IMR-90 (cell line): Measurements from ENCODE around the gene PDLIM1. TPM values are rescaled to one million over a fixed set of nuclear protein-coding genes. Genes with fewer than 3 reads are reported as not detected.
A peak's percentile ranks its signal among the peaks of the same experiment; 100 is the strongest.

Source experiments
- ATAC-seq: fragments of 200-7000 bp; cut with Tn5 transposase; 2 replicates; pipeline ENCODE4 v1.9.1; 2020; ENCODE audit warnings: low read depth, mild to moderate bottlenecking, moderate library complexity
- BruUV-seq: library from RNA; stranded (reverse); fragments of 400-500 nt; replicated peaks from 2 replicates; lab custom pipeline; 2021; lab: Mats Ljungman, UMichigan
- CTCF ChIA-PET: fragments of 300-600 bp; formaldehyde crosslinking; extraction: SDS; loops from one replicate; lab custom pipeline; 2021; ENCODE audit warnings: antibody characterized with exemption; lab: Yijun Ruan, JAX
- POLR2A ChIA-PET: fragments of 300-600 bp; sonication (Branson Sonifier 250); formaldehyde crosslinking; loops from one replicate; lab custom pipeline; 2022; ENCODE audit warnings: antibody characterized with exemption; ENCODE audit not compliant: unreplicated experiment; lab: Charles Lee
- DNase-seq: peaks from one replicate; pipeline ENCODE4 v3.0.0; 2013
- H2AFZ ChIP-seq: replicated peaks from 2 replicates; pipeline ENCODE3; 2013; ENCODE audit warnings: low read length, mild to moderate bottlenecking; ENCODE audit not compliant: poor library complexity
- H2AK5ac ChIP-seq: 2 replicates; pipeline ENCODE4 v1.6.1; 2013; ENCODE audit warnings: low read depth, low read length, inconsistent platforms
- H2AK9ac ChIP-seq: replicated peaks from 2 replicates; pipeline ENCODE3; 2013; ENCODE audit warnings: mild to moderate bottlenecking, low read depth, low read length, moderate library complexity; ENCODE audit not compliant: poor library complexity
- H2BK120ac ChIP-seq: 2 replicates; pipeline ENCODE4 v1.6.1; 2013; ENCODE audit warnings: low read depth, low read length, inconsistent platforms
- H2BK15ac ChIP-seq: 3 replicates; pipeline ENCODE4 v1.6.1; 2013; ENCODE audit warnings: low read depth, low read length, inconsistent platforms
- H2BK20ac ChIP-seq: 2 replicates; pipeline ENCODE4 v1.6.1; 2013; ENCODE audit warnings: low read depth, mild to moderate bottlenecking, inconsistent platforms, low read length, moderate library complexity
- H2BK5ac ChIP-seq: 2 replicates; pipeline ENCODE4 v1.6.1; 2013; ENCODE audit warnings: mild to moderate bottlenecking, low read depth, low read length, inconsistent platforms; ENCODE audit not compliant: poor library complexity, severe bottlenecking
- H3K14ac ChIP-seq: replicated peaks from 2 replicates; pipeline ENCODE4 v1.6.1; 2013; ENCODE audit warnings: low read depth, low read length, inconsistent platforms
- H3K18ac ChIP-seq: 2 replicates; pipeline ENCODE4 v1.6.1; 2013; ENCODE audit warnings: low read depth, low read length, control low read depth
- H3K23ac ChIP-seq: 2 replicates; pipeline ENCODE4 v1.6.1; 2013; ENCODE audit warnings: low read depth, low read length, inconsistent platforms
- H3K27ac ChIP-seq: 2 replicates; pipeline ENCODE4 v1.5.1; 2013; ENCODE audit warnings: mild to moderate bottlenecking, control low read depth, low read length; ENCODE audit not compliant: insufficient read depth
- H3K27me3 ChIP-seq: 2 replicates; pipeline ENCODE4 v1.6.1; 2013; ENCODE audit warnings: low read length; ENCODE audit not compliant: control insufficient read depth, insufficient read depth
- H3K36me3 ChIP-seq: 2 replicates; pipeline ENCODE4 v1.6.1; 2013; ENCODE audit warnings: low read length, mixed read lengths; ENCODE audit not compliant: control insufficient read depth, insufficient read depth
- H3K4ac ChIP-seq: 2 replicates; pipeline ENCODE4 v1.6.1; 2013; ENCODE audit warnings: low read depth, low read length, inconsistent platforms
- H3K4me1 ChIP-seq: 2 replicates; pipeline ENCODE4 v1.6.1; 2013; ENCODE audit warnings: low read length, mixed read lengths; ENCODE audit not compliant: control insufficient read depth, insufficient read depth
- H3K4me2 ChIP-seq: 2 replicates; pipeline ENCODE4 v1.6.1; 2013; ENCODE audit warnings: low read depth, mild to moderate bottlenecking, control low read depth, low read length, moderate library complexity
- H3K4me3 ChIP-seq: 2 replicates; pipeline ENCODE4 v1.5.1; 2013; ENCODE audit warnings: low read depth, mild to moderate bottlenecking, control low read depth, low read length, moderate library complexity; ENCODE audit not compliant: insufficient read depth
- H3K56ac ChIP-seq: 2 replicates; pipeline ENCODE4 v1.6.1; 2013; ENCODE audit warnings: low read length, inconsistent platforms; ENCODE audit not compliant: insufficient read depth; ENCODE audit errors: extremely low read depth
- H3K79me1 ChIP-seq, 2 experiments: 2 replicates each; pipeline ENCODE4 v1.6.1; 2013; ENCODE audit warnings: low read length in 2 of 2, inconsistent platforms in 1 of 2, low read depth in 1 of 2
- H3K9ac ChIP-seq: 2 replicates; pipeline ENCODE4 v1.6.1; 2013; ENCODE audit warnings: low read depth, low read length, control low read depth
- H3K9me1 ChIP-seq: 2 replicates; pipeline ENCODE4 v1.6.1; 2013; ENCODE audit warnings: low read length, inconsistent platforms; ENCODE audit not compliant: insufficient read depth
- H3K9me3 ChIP-seq: 2 replicates; pipeline ENCODE4 v1.6.1; 2013; ENCODE audit warnings: low read length; ENCODE audit not compliant: control insufficient read depth, insufficient read depth
- H4K20me1 ChIP-seq: 2 replicates; pipeline ENCODE4 v1.6.1; 2013; ENCODE audit warnings: low read length, inconsistent platforms; ENCODE audit not compliant: insufficient read depth
- H4K5ac ChIP-seq: 2 replicates; pipeline ENCODE4 v1.6.1; 2013; ENCODE audit warnings: mild to moderate bottlenecking, low read depth, low read length, control low read depth
- H4K8ac ChIP-seq, 2 experiments: 2 replicates each; pipeline ENCODE4 v1.6.1; 2013; ENCODE audit warnings: low read depth in 2 of 2, low read length in 2 of 2, control low read depth in 1 of 2, inconsistent platforms in 1 of 2
- H4K91ac ChIP-seq: 2 replicates; pipeline ENCODE4 v1.6.1; 2013; ENCODE audit warnings: low read depth, low read length, inconsistent platforms; ENCODE audit not compliant: insufficient read depth
- BHLHE40 ChIP-seq: fragments of 150-350 bp; IDR thresholded peaks from 2 replicates; pipeline ENCODE4 v1.6.1; 2016; ENCODE audit warnings: mild to moderate bottlenecking, low read depth, low read length
- CEBPB ChIP-seq: IDR thresholded peaks from 2 replicates; pipeline ENCODE4 v1.6.1; 2012; ENCODE audit warnings: low read depth, low read length, improper control_type of control experiment
- CHD1 ChIP-seq: IDR thresholded peaks from 2 replicates; pipeline ENCODE4 v1.6.1; 2012; ENCODE audit warnings: low read depth, low read length, improper control_type of control experiment
- FOS ChIP-seq: fragments of 150-350 bp; IDR thresholded peaks from 2 replicates; pipeline ENCODE4 v1.6.1; 2016; ENCODE audit warnings: low read depth, low read length
- MAFK ChIP-seq: IDR thresholded peaks from 2 replicates; pipeline ENCODE4 v1.6.1; 2012; ENCODE audit warnings: low read depth, low read length, improper control_type of control experiment
- MAZ ChIP-seq: IDR thresholded peaks from 2 replicates; pipeline ENCODE4 v1.6.1; 2012; ENCODE audit warnings: low read depth, mild to moderate bottlenecking, low read length, improper control_type of control experiment, moderate library complexity, borderline replicate concordance
- MXI1 ChIP-seq: IDR thresholded peaks from 2 replicates; pipeline ENCODE4 v1.6.1; 2012; ENCODE audit warnings: low read depth, mild to moderate bottlenecking, low read length, moderate library complexity, borderline replicate concordance
- NFE2L2 ChIP-seq: fragments of 150-350 bp; IDR thresholded peaks from 2 replicates; pipeline ENCODE4 v1.6.1; 2016; ENCODE audit warnings: low read depth, mild to moderate bottlenecking, low read length
- POLR2A ChIP-seq: IDR thresholded peaks from 2 replicates; pipeline ENCODE4 v1.6.1; 2012; ENCODE audit warnings: mild to moderate bottlenecking, low read depth, low read length
- RCOR1 ChIP-seq: IDR thresholded peaks from 2 replicates; pipeline ENCODE4 v1.6.1; 2012; ENCODE audit warnings: mild to moderate bottlenecking, low read length, improper control_type of control experiment; ENCODE audit not compliant: insufficient replicate concordance
- RFX5 ChIP-seq: IDR thresholded peaks from 2 replicates; pipeline ENCODE4 v1.8.0; 2012; ENCODE audit warnings: low read depth, mild to moderate bottlenecking, low read length, moderate library complexity
- SMC3 ChIP-seq: fragments of 150-350 bp; IDR thresholded peaks from 2 replicates; pipeline ENCODE4 v1.6.1; 2016; ENCODE audit warnings: low read depth, mild to moderate bottlenecking, antibody characterized with exemption, low read length, moderate library complexity
- WGBS, 2 experiments: methylation state at CpG; one replicate each; pipeline versions ENCODE4 v1.1.5 to v1.1.7; 2013; ENCODE audit warnings: missing lambda C conversion rate in 2 of 2; ENCODE audit not compliant: insufficient read length in 1 of 2; ENCODE audit errors: extremely low coverage in 2 of 2; 5-methylcytosine and 5-hydroxymethylcytosine counted together
- dilution Hi-C: fragments of 300-500 bp; cut with HindIII; formaldehyde crosslinking; loops from one replicate; pipeline ENCODE4 v1.14.3; 2018; ENCODE audit warnings: low sequenced_read_pairs; ENCODE audit not compliant: unreplicated experiment
- in situ Hi-C: fragments of 300-500 bp; cut with MboI; formaldehyde crosslinking; loops from 3 replicates; pipeline ENCODE4 v1.14.3; 2019; ENCODE audit warnings: low sequenced_read_pairs, inconsistent platforms, mixed read lengths
- intact Hi-C: fragments of 100-400 bp; cut with micrococcal nuclease; formaldehyde crosslinking; loops from 2 replicates; pipeline ENCODE4 v1.10.0; 2022
- polyA plus RNA-seq, 3 experiments: library from polyadenylated mRNA; depleted of rRNA; stranded (reverse); fragments of >200 nt; gene quantifications; 2 replicates each; pipeline ENCODE4 v1.2.3, GENCODE V29; 2012; ENCODE audit warnings: low replicate concordance in 1 of 3
- total RNA-seq: library from RNA; depleted of rRNA; stranded (reverse); fragments of >200 nt; gene quantifications from 2 replicates; pipeline ENCODE4 v1.2.3, GENCODE V29; 2012
- TF ChIP-seq, protein P1 (sequence below): conservative IDR thresholded peaks from 2 replicates; pipeline ENCODE4 v1.5.1; 2012; ENCODE audit warnings: mild to moderate bottlenecking, low read depth, low read length, improper control_type of control experiment
- TF ChIP-seq, protein P2 (sequence below): fragments of 150-350 bp; IDR thresholded peaks from 2 replicates; pipeline ENCODE4 v1.6.1; 2016; ENCODE audit warnings: low read depth, mild to moderate bottlenecking, low read length, moderate library complexity, borderline replicate concordance
- TF ChIP-seq, protein P3 (sequence below): fragments of 150-350 bp; IDR thresholded peaks from 2 replicates; pipeline ENCODE4 v1.6.1; 2017; ENCODE audit warnings: mild to moderate bottlenecking, antibody characterized with exemption, low read length, low read depth

Gene PDLIM1
- total and polyA plus RNA-seq, 2 of the 4 experiments (the other 2 are of a cell fraction): 30.1 to 187 TPM

DNA sequence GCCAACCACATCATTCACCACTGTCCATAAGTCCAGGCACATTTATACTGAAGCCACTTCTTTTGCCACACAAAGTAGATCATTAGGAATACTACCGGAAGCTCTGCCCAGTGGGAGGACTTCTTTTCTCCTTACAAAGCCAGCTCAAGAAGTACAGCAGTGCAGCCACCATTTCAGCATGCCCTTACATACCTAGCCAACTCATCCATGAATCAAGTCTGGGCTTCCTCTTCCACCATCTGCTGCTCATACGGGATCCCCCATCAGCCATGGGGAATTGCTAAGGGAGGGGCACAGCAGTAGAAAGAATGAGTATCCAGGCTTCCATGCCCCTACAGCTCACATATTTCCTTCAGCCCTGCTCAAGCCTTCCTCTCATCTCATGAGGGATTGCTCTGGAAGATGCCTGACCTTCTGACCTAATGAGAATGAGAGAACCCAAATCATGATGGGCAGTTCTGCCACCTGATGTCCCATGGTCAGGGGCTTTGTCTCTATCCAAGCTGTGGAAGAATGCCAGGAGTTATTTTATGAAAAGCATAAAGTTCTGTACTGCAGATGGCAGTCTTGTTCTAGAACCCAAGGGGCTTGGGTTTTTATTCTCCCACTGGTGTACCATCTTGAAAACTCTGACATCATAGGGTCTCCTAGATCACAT lies 57.3 kb downstream of the PDLIM1 start:
- Histone ChIP-seq H2BK5ac (no peak overlapping the region), H2AK5ac (no peak overlapping the region; the same call in 1 of the 2 replicates), H3K9me3 (no peaks in the 10 kb centered on the region), H2AK9ac (no peak overlapping the region), H2BK15ac (no peak overlapping the region), H3K36me3 (peaks cover 44% of the 10 kb centered on the region), H3K14ac (no peak overlapping the region), H3K56ac (no peak overlapping the region), H4K5ac (no peak overlapping the region), H3K4ac (peak overlapping the region; percentile 3; the same call in 1 of the 2 replicates), H2BK20ac (no peak overlapping the region), H4K20me1 (peaks cover 6% of the 10 kb centered on the region; the same call in 1 of the 2 replicates), H2BK120ac (no peak overlapping the region), H4K91ac (0 out of 2 replicates have a peak overlapping the region, but pooled peaks have one; percentile 43), H3K9ac (no peak overlapping the region), H2AFZ (no peak overlapping the region), H3K79me1 (peaks cover 6 to 54% of the 10 kb centered on the region in 2 experiments; a peak in 3 of 4 replicates), H4K8ac (no peak overlapping the region), H3K27ac (no peak overlapping the region), H3K4me3 (no peak overlapping the region), H3K4me1 (peaks cover 26% of the 10 kb centered on the region), H3K18ac (no peak overlapping the region), H3K23ac (no peak overlapping the region), H3K27me3 (no peaks in the 10 kb centered on the region), H3K4me2 (no peak overlapping the region), H3K9me1 (peaks cover 24% of the 10 kb centered on the region)
- CTCF ChIA-PET: no interaction called here
- dilution Hi-C loops: no loop called here
- POLR2A ChIA-PET: no interaction called here
- in situ Hi-C loops: loop anchor here (10.0 kb wide), 1 partner anchor 99 kb away; no protein-coding TSS in a partner anchor
- BruUV-seq: no TSS peak
- WGBS, 2 experiments: 80% methylated on average over 1 of the region's 2 CpGs; no CpG with 5 or more reads in 1 of the 2 experiments
- intact Hi-C loops: no loop called here
- ATAC-seq: no peak
- DNase-seq: peak; percentile 28
- no peak for TF ChIP-seq CHD1
- no peak for TF ChIP-seq CEBPB
- no peak for TF ChIP-seq POLR2A
- TF ChIP-seq SMC3: no peak
- no peak for TF ChIP-seq RFX5
- TF ChIP-seq BHLHE40: no peak
- TF ChIP-seq, protein P1, sequence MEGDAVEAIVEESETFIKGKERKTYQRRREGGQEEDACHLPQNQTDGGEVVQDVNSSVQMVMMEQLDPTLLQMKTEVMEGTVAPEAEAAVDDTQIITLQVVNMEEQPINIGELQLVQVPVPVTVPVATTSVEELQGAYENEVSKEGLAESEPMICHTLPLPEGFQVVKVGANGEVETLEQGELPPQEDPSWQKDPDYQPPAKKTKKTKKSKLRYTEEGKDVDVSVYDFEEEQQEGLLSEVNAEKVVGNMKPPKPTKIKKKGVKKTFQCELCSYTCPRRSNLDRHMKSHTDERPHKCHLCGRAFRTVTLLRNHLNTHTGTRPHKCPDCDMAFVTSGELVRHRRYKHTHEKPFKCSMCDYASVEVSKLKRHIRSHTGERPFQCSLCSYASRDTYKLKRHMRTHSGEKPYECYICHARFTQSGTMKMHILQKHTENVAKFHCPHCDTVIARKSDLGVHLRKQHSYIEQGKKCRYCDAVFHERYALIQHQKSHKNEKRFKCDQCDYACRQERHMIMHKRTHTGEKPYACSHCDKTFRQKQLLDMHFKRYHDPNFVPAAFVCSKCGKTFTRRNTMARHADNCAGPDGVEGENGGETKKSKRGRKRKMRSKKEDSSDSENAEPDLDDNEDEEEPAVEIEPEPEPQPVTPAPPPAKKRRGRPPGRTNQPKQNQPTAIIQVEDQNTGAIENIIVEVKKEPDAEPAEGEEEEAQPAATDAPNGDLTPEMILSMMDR: no peak
- TF ChIP-seq, protein P2, sequence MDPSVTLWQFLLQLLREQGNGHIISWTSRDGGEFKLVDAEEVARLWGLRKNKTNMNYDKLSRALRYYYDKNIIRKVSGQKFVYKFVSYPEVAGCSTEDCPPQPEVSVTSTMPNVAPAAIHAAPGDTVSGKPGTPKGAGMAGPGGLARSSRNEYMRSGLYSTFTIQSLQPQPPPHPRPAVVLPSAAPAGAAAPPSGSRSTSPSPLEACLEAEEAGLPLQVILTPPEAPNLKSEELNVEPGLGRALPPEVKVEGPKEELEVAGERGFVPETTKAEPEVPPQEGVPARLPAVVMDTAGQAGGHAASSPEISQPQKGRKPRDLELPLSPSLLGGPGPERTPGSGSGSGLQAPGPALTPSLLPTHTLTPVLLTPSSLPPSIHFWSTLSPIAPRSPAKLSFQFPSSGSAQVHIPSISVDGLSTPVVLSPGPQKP: no peak
- no peak for TF ChIP-seq NFE2L2
- no peak for TF ChIP-seq MAFK
- no peak for TF ChIP-seq FOS
- TF ChIP-seq, protein P3, sequence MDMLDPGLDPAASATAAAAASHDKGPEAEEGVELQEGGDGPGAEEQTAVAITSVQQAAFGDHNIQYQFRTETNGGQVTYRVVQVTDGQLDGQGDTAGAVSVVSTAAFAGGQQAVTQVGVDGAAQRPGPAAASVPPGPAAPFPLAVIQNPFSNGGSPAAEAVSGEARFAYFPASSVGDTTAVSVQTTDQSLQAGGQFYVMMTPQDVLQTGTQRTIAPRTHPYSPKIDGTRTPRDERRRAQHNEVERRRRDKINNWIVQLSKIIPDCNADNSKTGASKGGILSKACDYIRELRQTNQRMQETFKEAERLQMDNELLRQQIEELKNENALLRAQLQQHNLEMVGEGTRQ: no peak
- no peak for TF ChIP-seq RCOR1
- no peak for TF ChIP-seq MXI1
- no peak for TF ChIP-seq MAZ
